Activated T-cell treated with anti-CD3 and anti-CD28 coated beads, Interleukin-2, amount 50 U/mL, for 72 hours (primary cell): ENCODE measurements around the gene SH3RF1. TPM values are rescaled to one million over a fixed set of nuclear protein-coding genes. Genes with fewer than 3 reads are reported as not detected.

Experiments
- ATAC-seq, 2 donors: fragments of 150-1000 bp; cut with Tn5 transposase; replicated peaks in 1 of 2; 2 replicates each; pipeline ENCODE4 v1.10.0; 2021; ENCODE audit warnings: moderate library complexity in 2 of 2, mild to moderate bottlenecking in 1 of 2
- DNase-seq, 2 donors: peaks; one replicate each; pipeline ENCODE4 v3.0.0; 2021 to 2022; ENCODE audit warnings: mixed read lengths in 1 of 2
- H3K27ac Mint-ChIP-seq: one replicate; pipeline ENCODE4 v1.8.0; 2022; ENCODE audit warnings: mild to moderate bottlenecking, moderate library complexity, mixed read lengths
- H3K27me3 Mint-ChIP-seq: one replicate; pipeline ENCODE4 v1.8.0; 2022; ENCODE audit warnings: low read depth, mixed read lengths
- H3K36me3 Mint-ChIP-seq, 2 donors: one replicate each; pipeline ENCODE4 v1.8.0; 2022; ENCODE audit warnings: mixed read lengths in 2 of 2, mild to moderate bottlenecking in 1 of 2; ENCODE audit not compliant: insufficient read depth in 2 of 2
- H3K4me1 Mint-ChIP-seq: one replicate; pipeline ENCODE4 v1.8.0; 2022; ENCODE audit warnings: low read depth, mixed read lengths
- H3K4me3 Mint-ChIP-seq, 2 donors: one replicate each; pipeline ENCODE4 v1.8.0; 2022; ENCODE audit warnings: mild to moderate bottlenecking in 2 of 2, mixed read lengths in 2 of 2, moderate library complexity in 2 of 2
- H3K9me3 Mint-ChIP-seq, 2 donors: one replicate each; pipeline ENCODE4 v1.8.0; 2022; ENCODE audit warnings: mixed read lengths in 2 of 2
- total RNA-seq, 2 donors: library from RNA; stranded (reverse); gene quantifications; one replicate each; pipeline ENCODE4 v1.2.3, GENCODE V29; 2022

The SH3RF1 gene
- total RNA-seq, 2 donors from 2014 or later: 0.26 to 0.63 TPM

- H3K4me3 Mint-ChIP-seq: no peak overlapping the region
- H3K27ac Mint-ChIP-seq: no peak overlapping the region
- H3K27me3 Mint-ChIP-seq: peaks cover 7% of the 10 kb centered on the region
- no peak for ATAC-seq
- H3K36me3 Mint-ChIP-seq: no peaks in the 10 kb centered on the region
- DNase-seq: no peak
- no peaks in the 10 kb centered on the region for H3K9me3 Mint-ChIP-seq
- H3K4me1 Mint-ChIP-seq: no peaks in the 10 kb centered on the region
Observed at GRCh38 chr4:169241464-169241863, 29.3 kb downstream of the SH3RF1 start.

GRCh38 chr4:169239221-169239905 is 31.4 kb downstream of the SH3RF1 start:
- Mint-ChIP-seq H3K27ac (no peak overlapping the region), H3K4me3 (no peak overlapping the region), H3K27me3 (peaks cover 11% of the 10 kb centered on the region), H3K36me3 (no peaks in the 10 kb centered on the region), H3K4me1 (no peaks in the 10 kb centered on the region), H3K9me3 (no peaks in the 10 kb centered on the region)
- DNase-seq: no peak
- no peak for ATAC-seq

- Mint-ChIP-seq H3K36me3 (no peaks in the 10 kb centered on the region), H3K27me3 (peaks cover 6% of the 10 kb centered on the region), H3K4me3 (no peak overlapping the region), H3K9me3 (no peaks in the 10 kb centered on the region), H3K4me1 (no peaks in the 10 kb centered on the region), H3K27ac (no peak overlapping the region)
- ATAC-seq (no peak), DNase-seq (no peak)
Observed at GRCh38 chr4:169238445-169238844, 32.3 kb downstream of the SH3RF1 start.

- ATAC-seq: no peak
- no peak overlapping the region for H3K27ac Mint-ChIP-seq
- H3K36me3 Mint-ChIP-seq: no peaks in the 10 kb centered on the region
- no peaks in the 10 kb centered on the region for H3K4me1 Mint-ChIP-seq
- H3K27me3 Mint-ChIP-seq: peaks cover 6% of the 10 kb centered on the region
- H3K9me3 Mint-ChIP-seq: no peaks in the 10 kb centered on the region
- DNase-seq: no peak
- H3K4me3 Mint-ChIP-seq: no peak overlapping the region
Observed at GRCh38 chr4:169236873-169237626, 33.7 kb downstream of the SH3RF1 start.

- Mint-ChIP-seq H3K4me3 (no peak overlapping the region), H3K27ac (no peak overlapping the region), H3K36me3 (no peaks in the 10 kb centered on the region), H3K27me3 (peaks cover 6% of the 10 kb centered on the region), H3K4me1 (no peaks in the 10 kb centered on the region), H3K9me3 (peaks cover 0 to 1% of the 10 kb centered on the region in 2 donors)
- no peak for DNase-seq
- no peak for ATAC-seq
Observed at GRCh38 chr4:169236078-169236477, 34.7 kb downstream of the SH3RF1 start.

GRCh38 chr4:169234137-169234855 is 36.5 kb downstream of the SH3RF1 start:
- Mint-ChIP-seq H3K4me3 (no peak overlapping the region), H3K4me1 (no peaks in the 10 kb centered on the region), H3K27ac (no peak overlapping the region), H3K36me3 (no peaks in the 10 kb centered on the region), H3K9me3 (peaks cover 0 to 1% of the 10 kb centered on the region in 2 donors), H3K27me3 (peaks cover 6% of the 10 kb centered on the region)
- ATAC-seq (no peak), DNase-seq (no peak)

- H3K27me3 Mint-ChIP-seq: peaks cover 6% of the 10 kb centered on the region
- DNase-seq: no peak
- H3K4me1 Mint-ChIP-seq: no peaks in the 10 kb centered on the region
- H3K4me3 Mint-ChIP-seq: no peak overlapping the region
- peaks cover 0 to 1% of the 10 kb centered on the region in 2 donors for H3K9me3 Mint-ChIP-seq
- H3K27ac Mint-ChIP-seq: no peak overlapping the region
- no peaks in the 10 kb centered on the region for H3K36me3 Mint-ChIP-seq
- no peak for ATAC-seq
Observed at GRCh38 chr4:169233691-169234090, 37.1 kb downstream of the SH3RF1 start.

- no peak for ATAC-seq
- Mint-ChIP-seq H3K9me3 (peaks cover 0 to 1% of the 10 kb centered on the region in 2 donors), H3K27me3 (peaks cover 6% of the 10 kb centered on the region), H3K4me3 (no peak overlapping the region), H3K4me1 (no peaks in the 10 kb centered on the region), H3K27ac (no peak overlapping the region), H3K36me3 (no peaks in the 10 kb centered on the region)
- DNase-seq: no peak
Observed at GRCh38 chr4:169231647-169232262, 39.0 kb downstream of the SH3RF1 start.

GRCh38 chr4:169229571-169230028 is 41.2 kb downstream of the SH3RF1 start:
- Mint-ChIP-seq H3K27ac (no peak overlapping the region), H3K36me3 (no peaks in the 10 kb centered on the region), H3K4me3 (no peak overlapping the region), H3K4me1 (no peaks in the 10 kb centered on the region), H3K27me3 (no peaks in the 10 kb centered on the region), H3K9me3 (peaks cover 0 to 1% of the 10 kb centered on the region in 2 donors)
- ATAC-seq (no peak), DNase-seq (no peak)

GRCh38 chr4:169228076-169228475 is 42.7 kb downstream of the SH3RF1 start:
- Mint-ChIP-seq H3K4me1 (no peaks in the 10 kb centered on the region), H3K4me3 (no peak overlapping the region), H3K9me3 (peaks cover 0 to 1% of the 10 kb centered on the region in 2 donors), H3K36me3 (no peaks in the 10 kb centered on the region), H3K27ac (no peak overlapping the region), H3K27me3 (no peaks in the 10 kb centered on the region)
- ATAC-seq (no peak), DNase-seq (no peak)

- H3K9me3 Mint-ChIP-seq: peaks cover 0 to under 1% of the 10 kb centered on the region in 2 donors
- no peak overlapping the region for H3K27ac Mint-ChIP-seq
- H3K4me1 Mint-ChIP-seq: no peaks in the 10 kb centered on the region
- H3K4me3 Mint-ChIP-seq: no peak overlapping the region
- DNase-seq (no peak), ATAC-seq (no peak)
- H3K36me3 Mint-ChIP-seq: no peaks in the 10 kb centered on the region
- H3K27me3 Mint-ChIP-seq: no peaks in the 10 kb centered on the region
Observed at GRCh38 chr4:169226565-169226964, 44.2 kb downstream of the SH3RF1 start.

GRCh38 chr4:169225812-169226211 is 44.9 kb downstream of the SH3RF1 start:
- ATAC-seq (peak; percentile 49 to 62), DNase-seq (no peak)
- Mint-ChIP-seq H3K4me3 (no peak overlapping the region), H3K4me1 (no peaks in the 10 kb centered on the region), H3K36me3 (no peaks in the 10 kb centered on the region), H3K9me3 (no peaks in the 10 kb centered on the region), H3K27me3 (no peaks in the 10 kb centered on the region), H3K27ac (no peak overlapping the region)
